Transverse colon (tissue), 4 donors: ENCODE measurements around the gene HIPK3.

Experiments used
- CTCF ChIP-seq, 5 experiments: fragments of 200-600 bp in 3 of 5; fragments of 450-650 bp in 2 of 5; sonication (generic) in 3 of 5; IDR thresholded peaks; 1 replicate in 2 of 5; 2 replicates in 3 of 5; pipeline ENCODE4 v1.5.1; 2016 to 2017; ENCODE audit warnings: antibody characterized with exemption in 5 of 5, inconsistent platforms in 3 of 5, mild to moderate bottlenecking in 2 of 5, moderate library complexity in 1 of 5
- POLR2A ChIP-seq: fragments of 450-650 bp; IDR thresholded peaks from one replicate; pipeline ENCODE4 v1.6.1; 2016; ENCODE audit warnings: antibody characterized with exemption, mild to moderate bottlenecking, moderate library complexity
- POLR2AphosphoS5 ChIP-seq, 3 donors: sonication (generic); formaldehyde crosslinking; IDR thresholded peaks; one replicate each; pipeline ENCODE4 v1.6.1; 2016; ENCODE audit warnings: antibody characterized with exemption in 3 of 3

GRCh38 chr11:33291004-33291777 lies 34.0 kb downstream of the HIPK3 start:
- TF ChIP-seq CTCF (IDR thresholded peaks at IDR 0.05) (no peak), POLR2AphosphoS5 (IDR thresholded peaks at IDR 0.05) (peak; percentile 87 to 97 (median 89)), POLR2A (no peak)
